ENCODE measurements around the gene CDS2.

The CDS2 gene

DNA sequence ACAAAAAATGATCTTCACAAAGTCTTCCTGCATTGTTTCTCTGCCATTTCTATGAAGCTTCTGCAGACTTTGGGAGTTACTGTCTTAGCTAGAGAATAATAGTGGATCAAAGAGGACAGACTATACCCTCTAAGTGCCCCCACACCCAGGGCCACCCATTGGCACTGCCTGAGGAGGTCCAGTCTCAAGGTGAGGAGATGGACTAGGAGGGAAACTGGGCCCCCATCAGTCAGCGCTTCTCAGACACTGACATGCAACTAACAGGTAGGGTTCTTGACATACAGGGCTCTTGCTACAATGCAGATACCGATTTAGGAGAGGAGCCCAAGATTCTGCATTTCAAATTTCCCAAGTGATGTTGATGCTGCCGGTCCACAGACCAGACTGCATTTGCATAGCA, 31.4 kb upstream of the CDS2 start:
- TF ChIP-seq, protein P1, sequence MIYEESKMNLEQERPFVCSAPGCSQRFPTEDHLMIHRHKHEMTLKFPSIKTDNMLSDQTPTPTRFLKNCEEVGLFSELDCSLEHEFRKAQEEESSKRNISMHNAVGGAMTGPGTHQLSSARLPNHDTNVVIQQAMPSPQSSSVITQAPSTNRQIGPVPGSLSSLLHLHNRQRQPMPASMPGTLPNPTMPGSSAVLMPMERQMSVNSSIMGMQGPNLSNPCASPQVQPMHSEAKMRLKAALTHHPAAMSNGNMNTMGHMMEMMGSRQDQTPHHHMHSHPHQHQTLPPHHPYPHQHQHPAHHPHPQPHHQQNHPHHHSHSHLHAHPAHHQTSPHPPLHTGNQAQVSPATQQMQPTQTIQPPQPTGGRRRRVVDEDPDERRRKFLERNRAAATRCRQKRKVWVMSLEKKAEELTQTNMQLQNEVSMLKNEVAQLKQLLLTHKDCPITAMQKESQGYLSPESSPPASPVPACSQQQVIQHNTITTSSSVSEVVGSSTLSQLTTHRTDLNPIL (CRISPR knock-in tag; IDR thresholded peaks at IDR 0.05; ENCODE audit: low read depth), result no peak
- TF ChIP-seq PPARA (CRISPR knock-in tag; IDR thresholded peaks at IDR 0.05; ENCODE audit: borderline replicate concordance) (no peak), ZNF70 (CRISPR knock-in tag; IDR thresholded peaks at IDR 0.05) (no peak), CSDC2 (CRISPR knock-in tag; IDR thresholded peaks at IDR 0.05) (no peak), ARNTL (CRISPR knock-in tag; IDR thresholded peaks at IDR 0.05; ENCODE audit: borderline replicate concordance, low read depth) (no peak), SNAI2 (CRISPR knock-in tag; IDR thresholded peaks at IDR 0.05) (no peak), ZC3H10 (CRISPR knock-in tag; IDR thresholded peaks at IDR 0.05) (no peak), TCF4 (CRISPR knock-in tag; IDR thresholded peaks at IDR 0.05; ENCODE audit: borderline replicate concordance) (no peak)
- TF ChIP-seq, protein P2, sequence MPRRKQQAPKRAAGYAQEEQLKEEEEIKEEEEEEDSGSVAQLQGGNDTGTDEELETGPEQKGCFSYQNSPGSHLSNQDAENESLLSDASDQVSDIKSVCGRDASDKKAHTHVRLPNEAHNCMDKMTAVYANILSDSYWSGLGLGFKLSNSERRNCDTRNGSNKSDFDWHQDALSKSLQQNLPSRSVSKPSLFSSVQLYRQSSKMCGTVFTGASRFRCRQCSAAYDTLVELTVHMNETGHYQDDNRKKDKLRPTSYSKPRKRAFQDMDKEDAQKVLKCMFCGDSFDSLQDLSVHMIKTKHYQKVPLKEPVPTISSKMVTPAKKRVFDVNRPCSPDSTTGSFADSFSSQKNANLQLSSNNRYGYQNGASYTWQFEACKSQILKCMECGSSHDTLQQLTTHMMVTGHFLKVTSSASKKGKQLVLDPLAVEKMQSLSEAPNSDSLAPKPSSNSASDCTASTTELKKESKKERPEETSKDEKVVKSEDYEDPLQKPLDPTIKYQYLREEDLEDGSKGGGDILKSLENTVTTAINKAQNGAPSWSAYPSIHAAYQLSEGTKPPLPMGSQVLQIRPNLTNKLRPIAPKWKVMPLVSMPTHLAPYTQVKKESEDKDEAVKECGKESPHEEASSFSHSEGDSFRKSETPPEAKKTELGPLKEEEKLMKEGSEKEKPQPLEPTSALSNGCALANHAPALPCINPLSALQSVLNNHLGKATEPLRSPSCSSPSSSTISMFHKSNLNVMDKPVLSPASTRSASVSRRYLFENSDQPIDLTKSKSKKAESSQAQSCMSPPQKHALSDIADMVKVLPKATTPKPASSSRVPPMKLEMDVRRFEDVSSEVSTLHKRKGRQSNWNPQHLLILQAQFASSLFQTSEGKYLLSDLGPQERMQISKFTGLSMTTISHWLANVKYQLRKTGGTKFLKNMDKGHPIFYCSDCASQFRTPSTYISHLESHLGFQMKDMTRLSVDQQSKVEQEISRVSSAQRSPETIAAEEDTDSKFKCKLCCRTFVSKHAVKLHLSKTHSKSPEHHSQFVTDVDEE (CRISPR knock-in tag; IDR thresholded peaks at IDR 0.05), result no peak
- TF ChIP-seq, protein P3, sequence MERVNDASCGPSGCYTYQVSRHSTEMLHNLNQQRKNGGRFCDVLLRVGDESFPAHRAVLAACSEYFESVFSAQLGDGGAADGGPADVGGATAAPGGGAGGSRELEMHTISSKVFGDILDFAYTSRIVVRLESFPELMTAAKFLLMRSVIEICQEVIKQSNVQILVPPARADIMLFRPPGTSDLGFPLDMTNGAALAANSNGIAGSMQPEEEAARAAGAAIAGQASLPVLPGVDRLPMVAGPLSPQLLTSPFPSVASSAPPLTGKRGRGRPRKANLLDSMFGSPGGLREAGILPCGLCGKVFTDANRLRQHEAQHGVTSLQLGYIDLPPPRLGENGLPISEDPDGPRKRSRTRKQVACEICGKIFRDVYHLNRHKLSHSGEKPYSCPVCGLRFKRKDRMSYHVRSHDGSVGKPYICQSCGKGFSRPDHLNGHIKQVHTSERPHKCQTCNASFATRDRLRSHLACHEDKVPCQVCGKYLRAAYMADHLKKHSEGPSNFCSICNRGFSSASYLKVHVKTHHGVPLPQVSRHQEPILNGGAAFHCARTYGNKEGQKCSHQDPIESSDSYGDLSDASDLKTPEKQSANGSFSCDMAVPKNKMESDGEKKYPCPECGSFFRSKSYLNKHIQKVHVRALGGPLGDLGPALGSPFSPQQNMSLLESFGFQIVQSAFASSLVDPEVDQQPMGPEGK (CRISPR knock-in tag; IDR thresholded peaks at IDR 0.05; ENCODE audit: borderline replicate concordance), result no peak
- ATAC-seq, result no peak

DNA sequence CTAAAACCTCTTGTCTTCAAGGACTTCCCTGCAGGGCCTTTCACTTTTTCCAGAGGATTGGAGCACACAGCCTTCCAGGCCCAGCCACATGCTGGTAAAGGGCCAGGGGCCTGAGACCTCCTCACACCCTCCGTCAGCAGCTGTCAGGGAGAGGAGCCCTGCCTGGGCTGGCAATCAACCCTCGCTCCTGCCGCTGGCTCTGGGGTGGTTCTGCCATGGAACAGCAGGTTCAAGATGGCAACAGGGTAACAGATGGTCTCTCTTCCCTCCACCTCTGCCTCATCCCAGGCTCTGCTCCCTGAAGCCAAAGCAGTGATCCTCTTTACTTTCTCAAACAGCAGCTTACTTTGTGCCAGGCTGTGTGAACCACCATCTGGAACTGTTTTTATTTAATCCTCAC, 30.9 kb upstream of the CDS2 start:
- TF ChIP-seq OSR1 (CRISPR knock-in tag; IDR thresholded peaks at IDR 0.05) (no peak), BACH2 (CRISPR knock-in tag; IDR thresholded peaks at IDR 0.05; ENCODE audit: borderline replicate concordance) (no peak), ZFP30 (CRISPR knock-in tag; IDR thresholded peaks at IDR 0.05) (no peak), PPARA (CRISPR knock-in tag; IDR thresholded peaks at IDR 0.05; ENCODE audit: borderline replicate concordance) (no peak), ARNTL (CRISPR knock-in tag; IDR thresholded peaks at IDR 0.05; ENCODE audit: borderline replicate concordance, low read depth) (no peak), TOX (CRISPR knock-in tag; IDR thresholded peaks at IDR 0.05; ENCODE audit: borderline replicate concordance) (no peak), ZNF565 (CRISPR knock-in tag; conservative IDR thresholded peaks at IDR 0.05; ENCODE audit: low read depth) (no peak), GLIS3 (CRISPR knock-in tag; IDR thresholded peaks at IDR 0.05) (no peak), ZNF8 (CRISPR knock-in tag; IDR thresholded peaks at IDR 0.05) (no peak), TCF4 (CRISPR knock-in tag; IDR thresholded peaks at IDR 0.05; ENCODE audit: borderline replicate concordance) (no peak), SNAI2 (CRISPR knock-in tag; IDR thresholded peaks at IDR 0.05) (no peak), ZC3H10 (CRISPR knock-in tag; IDR thresholded peaks at IDR 0.05) (no peak), ZFP3 (CRISPR knock-in tag; IDR thresholded peaks at IDR 0.05) (no peak), RARB (CRISPR knock-in tag; IDR thresholded peaks at IDR 0.05) (no peak), CSDC2 (CRISPR knock-in tag; IDR thresholded peaks at IDR 0.05) (no peak)
- TF ChIP-seq, protein P3 (CRISPR knock-in tag; IDR thresholded peaks at IDR 0.05; ENCODE audit: borderline replicate concordance), result no peak
- TF ChIP-seq, protein P4, sequence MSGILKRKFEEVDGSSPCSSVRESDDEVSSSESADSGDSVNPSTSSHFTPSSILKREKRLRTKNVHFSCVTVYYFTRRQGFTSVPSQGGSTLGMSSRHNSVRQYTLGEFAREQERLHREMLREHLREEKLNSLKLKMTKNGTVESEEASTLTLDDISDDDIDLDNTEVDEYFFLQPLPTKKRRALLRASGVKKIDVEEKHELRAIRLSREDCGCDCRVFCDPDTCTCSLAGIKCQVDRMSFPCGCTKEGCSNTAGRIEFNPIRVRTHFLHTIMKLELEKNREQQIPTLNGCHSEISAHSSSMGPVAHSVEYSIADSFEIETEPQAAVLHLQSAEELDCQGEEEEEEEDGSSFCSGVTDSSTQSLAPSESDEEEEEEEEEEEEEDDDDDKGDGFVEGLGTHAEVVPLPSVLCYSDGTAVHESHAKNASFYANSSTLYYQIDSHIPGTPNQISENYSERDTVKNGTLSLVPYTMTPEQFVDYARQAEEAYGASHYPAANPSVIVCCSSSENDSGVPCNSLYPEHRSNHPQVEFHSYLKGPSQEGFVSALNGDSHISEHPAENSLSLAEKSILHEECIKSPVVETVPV (CRISPR knock-in tag; IDR thresholded peaks at IDR 0.05), result no peak
- TF ChIP-seq, protein P5, sequence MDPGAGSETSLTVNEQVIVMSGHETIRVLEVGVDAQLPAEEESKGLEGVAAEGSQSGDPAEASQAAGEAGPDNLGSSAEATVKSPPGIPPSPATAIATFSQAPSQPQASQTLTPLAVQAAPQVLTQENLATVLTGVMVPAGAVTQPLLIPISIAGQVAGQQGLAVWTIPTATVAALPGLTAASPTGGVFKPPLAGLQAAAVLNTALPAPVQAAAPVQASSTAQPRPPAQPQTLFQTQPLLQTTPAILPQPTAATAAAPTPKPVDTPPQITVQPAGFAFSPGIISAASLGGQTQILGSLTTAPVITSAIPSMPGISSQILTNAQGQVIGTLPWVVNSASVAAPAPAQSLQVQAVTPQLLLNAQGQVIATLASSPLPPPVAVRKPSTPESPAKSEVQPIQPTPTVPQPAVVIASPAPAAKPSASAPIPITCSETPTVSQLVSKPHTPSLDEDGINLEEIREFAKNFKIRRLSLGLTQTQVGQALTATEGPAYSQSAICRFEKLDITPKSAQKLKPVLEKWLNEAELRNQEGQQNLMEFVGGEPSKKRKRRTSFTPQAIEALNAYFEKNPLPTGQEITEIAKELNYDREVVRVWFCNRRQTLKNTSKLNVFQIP (CRISPR knock-in tag; IDR thresholded peaks at IDR 0.05; ENCODE audit: borderline replicate concordance, low read depth), result no peak
- TF ChIP-seq, protein P2 (CRISPR knock-in tag; IDR thresholded peaks at IDR 0.05), result no peak
- TF ChIP-seq, protein P1 (CRISPR knock-in tag; IDR thresholded peaks at IDR 0.05; ENCODE audit: low read depth), result no peak
- ATAC-seq, result no peak

Measured in SK-N-SH treated with all-trans-retinoic acid at 6 μM for 48 hours (cell line).